Keratinocyte (primary cell): Measurements from ENCODE around the gene TRIM56. TPM values are rescaled to one million over a fixed set of nuclear protein-coding genes. Genes with fewer than 3 reads are reported as not detected.
"Not testable (repeated sequence)": the region's sequence is repeated elsewhere in the genome, so short reads cannot be mapped to it uniquely, and the experiment has no call there.

Source experiments
- DNase-seq: peaks from one replicate; pipeline ENCODE4 v3.0.0-alpha.2; 2011; ENCODE audit warnings: low read depth, missing footprints, low spot score
- FAIRE-seq: peaks from 2 replicates; lab custom pipeline; 2011; peaks lifted over from hg19 to GRCh38; lab: Jason Lieb, UNC
- H2AFZ ChIP-seq: 2 replicates; pipeline ENCODE4 v1.6.0; 2012; ENCODE audit warnings: low read length, control low read depth, inconsistent platforms; ENCODE audit not compliant: control insufficient read depth
- H3K27ac ChIP-seq: 2 replicates; pipeline ENCODE4 v1.5.1; 2011; ENCODE audit warnings: low read length; ENCODE audit not compliant: control insufficient read depth, insufficient read depth
- H3K27me3 ChIP-seq: 3 replicates; pipeline ENCODE4 v1.6.0; 2011; ENCODE audit warnings: low read length; ENCODE audit not compliant: control insufficient read depth, insufficient read depth; ENCODE audit errors: extremely low read depth
- H3K36me3 ChIP-seq, 2 experiments: 2 replicates in 1 of 2; 3 replicates in 1 of 2; pipeline ENCODE4 v1.5.1; 2011; ENCODE audit warnings: low read length in 2 of 2, mild to moderate bottlenecking in 1 of 2; ENCODE audit not compliant: control insufficient read depth in 2 of 2, insufficient read depth in 2 of 2; ENCODE audit errors: extremely low read depth in 1 of 2
- H3K4me1 ChIP-seq: 3 replicates; pipeline ENCODE4 v1.5.1; 2011; ENCODE audit warnings: low read length; ENCODE audit not compliant: control insufficient read depth, insufficient read depth; ENCODE audit errors: extremely low read depth
- H3K4me2 ChIP-seq: 3 replicates; pipeline ENCODE4 v1.6.0; 2011; ENCODE audit warnings: low read depth, low read length; ENCODE audit not compliant: control insufficient read depth, insufficient read depth; ENCODE audit errors: extremely low read depth
- H3K4me3 ChIP-seq, 3 experiments: fragments of 200-600 bp in 1 of 3; sonication (generic) in 1 of 3; 2 replicates in 2 of 3; 3 replicates in 1 of 3; pipeline ENCODE4 v1.5.1; 2011 to 2016; ENCODE audit warnings: low read length in 3 of 3, mild to moderate bottlenecking in 3 of 3, control low read depth in 2 of 3, inconsistent platforms in 1 of 3, low read depth in 1 of 3, mixed read lengths in 1 of 3, mixed run types in 1 of 3, moderate library complexity in 1 of 3; ENCODE audit not compliant: control insufficient read depth in 2 of 3, insufficient read depth in 2 of 3; ENCODE audit errors: extremely low read depth in 1 of 3
- H3K79me2 ChIP-seq: 2 replicates; pipeline ENCODE4 v1.6.0; 2012; ENCODE audit warnings: low read length; ENCODE audit not compliant: control insufficient read depth, insufficient read depth
- H3K9ac ChIP-seq: 3 replicates; pipeline ENCODE4 v1.6.0; 2011; ENCODE audit warnings: low read length; ENCODE audit not compliant: control insufficient read depth, insufficient read depth; ENCODE audit errors: extremely low read depth
- H3K9me1 ChIP-seq: 3 replicates; pipeline ENCODE4 v1.6.0; 2011; ENCODE audit warnings: low read length; ENCODE audit not compliant: control insufficient read depth, insufficient read depth; ENCODE audit errors: extremely low read depth
- H3K9me3 ChIP-seq: 2 replicates; pipeline ENCODE4 v1.5.1; 2012; ENCODE audit warnings: low read depth, low read length; ENCODE audit not compliant: control insufficient read depth
- H4K20me1 ChIP-seq: 3 replicates; pipeline ENCODE4 v1.6.0; 2011; ENCODE audit warnings: low read length; ENCODE audit not compliant: control insufficient read depth, insufficient read depth; ENCODE audit errors: extremely low read depth
- CTCF ChIP-seq, 3 experiments: IDR thresholded peaks in 1 of 3; conservative IDR thresholded peaks in 1 of 3; optimal IDR thresholded peaks in 1 of 3; 2 replicates in 2 of 3; 3 replicates in 1 of 3; pipeline versions ENCODE3 to v1.5.1; 2011; ENCODE audit warnings: low read length in 3 of 3, mild to moderate bottlenecking in 3 of 3, moderate library complexity in 2 of 3, control low read depth in 1 of 3, inconsistent platforms in 1 of 3; ENCODE audit not compliant: insufficient read depth in 2 of 3; ENCODE audit errors: extremely low read depth in 1 of 3
- EZH2 ChIP-seq: IDR thresholded peaks from one replicate; pipeline ENCODE4 v1.6.1; 2012; ENCODE audit warnings: inconsistent platforms, mild to moderate bottlenecking, low read length, moderate library complexity
- dilution Hi-C: fragments of 300-500 bp; cut with MboI; formaldehyde crosslinking; loops from one replicate; pipeline ENCODE4 v1.7.0; 2020; ENCODE audit warnings: low sequenced_read_pairs; ENCODE audit not compliant: extremely low pct_ligation_motif_present
- polyA plus RNA-seq, 5 experiments: library from polyadenylated mRNA; depleted of rRNA in 3 of 5; stranded (reverse) in 3 of 5; stranded (forward) in 1 of 5; unstranded in 1 of 5; fragments of >200 nt; gene quantifications; 1 replicate in 1 of 5; 2 replicates in 3 of 5; 3 replicates in 1 of 5; pipeline versions ENCODE4 v1.2.1 to v1.2.3, GENCODE V29; 2011 to 2012; ENCODE audit warnings: missing spikeins in 2 of 5, low read depth in 1 of 5, low replicate concordance in 1 of 5

The TRIM56 gene
- polyA plus RNA-seq, 1 donor (not counting 4 experiments of a cell fraction or from before 2014, with no cell fraction given): 3.6 TPM

- H3K4me1 ChIP-seq: peaks cover 48% of the 10 kb centered on the region
- DNase-seq: no peak
- no peaks in the 10 kb centered on the region for H3K79me2 ChIP-seq
- no peak overlapping the region for H2AFZ ChIP-seq
- H4K20me1 ChIP-seq: no peaks in the 10 kb centered on the region
- no peak for TF ChIP-seq EZH2
- no peak for TF ChIP-seq CTCF (optimal IDR thresholded peaks at IDR 0.05 in 1 of 3, IDR thresholded peaks at IDR 0.05 in 1 of 3, conservative IDR thresholded peaks at IDR 0.05 in 1 of 3; ENCODE audit: extremely low read depth in 1 of 3, insufficient read depth in 2 of 3, low read length in 3 of 3)
- H3K9me3 ChIP-seq: no peaks in the 10 kb centered on the region
- peak overlapping the region; percentile 78 for H3K4me2 ChIP-seq
- H3K9me1 ChIP-seq: no peaks in the 10 kb centered on the region
- H3K36me3 ChIP-seq: no peaks in the 10 kb centered on the region
- H3K9ac ChIP-seq: peak overlapping the region; percentile 81
- H3K27ac ChIP-seq: peak overlapping the region; percentile 94
- no peak for FAIRE-seq
- no peaks in the 10 kb centered on the region for H3K27me3 ChIP-seq
- dilution Hi-C loops: no loop called here
- H3K4me3 ChIP-seq: no peak overlapping the region
These were observed 15.9 kb downstream of the TRIM56 start for GRCh38 chr7:101100858-101101847.

GRCh38 chr7:101102026-101102425 lies 16.7 kb downstream of the TRIM56 start:
- H3K36me3 ChIP-seq: no peaks in the 10 kb centered on the region
- no peak overlapping the region for H3K4me3 ChIP-seq
- no peaks in the 10 kb centered on the region for H4K20me1 ChIP-seq
- H2AFZ ChIP-seq: no peak overlapping the region
- DNase-seq: no peak
- dilution Hi-C loops: no loop called here
- no peak overlapping the region for H3K27ac ChIP-seq
- H3K4me1 ChIP-seq: peaks cover 48% of the 10 kb centered on the region
- no peak overlapping the region for H3K4me2 ChIP-seq
- H3K9me3 ChIP-seq: no peaks in the 10 kb centered on the region
- TF ChIP-seq EZH2: no peak
- no peaks in the 10 kb centered on the region for H3K9me1 ChIP-seq
- no peaks in the 10 kb centered on the region for H3K79me2 ChIP-seq
- no peak for FAIRE-seq
- H3K9ac ChIP-seq: no peak overlapping the region
- H3K27me3 ChIP-seq: no peaks in the 10 kb centered on the region

GRCh38 chr7:101103701-101104100 lies 18.4 kb downstream of the TRIM56 start:
- H4K20me1 ChIP-seq, DNase-seq, H3K4me3 ChIP-seq, FAIRE-seq, H3K79me2 ChIP-seq, dilution Hi-C loops, H3K9me1 ChIP-seq, H3K9ac ChIP-seq, H3K4me2 ChIP-seq, H3K27me3 ChIP-seq, H3K36me3 ChIP-seq, H2AFZ ChIP-seq, H3K9me3 ChIP-seq: not testable (repeated sequence)
- Histone ChIP-seq H3K4me1 (peaks cover 54% of the 10 kb centered on the region), H3K27ac (peak overlapping the region; percentile 18)
